ENCODE measurements around the gene KNCN.

Gene KNCN

DNA sequence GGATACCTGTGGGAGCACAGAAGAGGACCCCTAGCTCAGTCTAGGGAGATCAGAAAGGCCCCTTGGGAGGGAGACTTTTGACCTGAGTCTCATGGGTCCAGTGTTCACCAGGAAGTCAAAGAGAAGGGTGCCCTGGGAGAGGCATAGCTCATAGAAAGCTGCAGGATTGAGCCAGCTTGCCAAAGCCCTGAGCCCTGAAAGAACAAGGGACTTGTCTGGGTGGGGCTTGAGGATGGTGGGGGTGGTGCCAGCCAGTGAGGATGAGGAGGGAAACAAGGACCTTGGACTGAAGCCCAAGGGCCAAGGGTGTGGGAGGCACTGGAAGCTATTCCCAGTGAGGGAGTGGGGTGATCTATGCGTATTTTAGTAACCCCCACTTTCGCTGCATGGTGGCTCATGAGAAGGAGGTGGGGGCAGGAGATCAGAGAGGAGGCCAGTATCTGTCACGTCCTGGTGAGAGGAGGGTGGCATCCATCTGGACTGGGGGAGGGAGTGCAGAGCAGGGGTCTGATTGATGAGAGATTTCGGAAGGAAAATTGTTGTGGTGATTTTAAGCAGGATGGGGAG lies 33.4 kb downstream of the KNCN start:
- H3K9ac ChIP-seq (ENCODE audit: low read depth, low read length) = no peak overlapping the region
- H3K4me1 ChIP-seq (ENCODE audit: insufficient read depth, low read length) = peaks cover 30% of the 10 kb centered on the region
- H3K36me3 ChIP-seq (ENCODE audit: insufficient read depth, low read length) = no peaks in the 10 kb centered on the region
- no peaks in the 10 kb centered on the region for H3K9me3 ChIP-seq (ENCODE audit: control insufficient read depth, insufficient read depth, low read length)

GRCh38 chr1:46517010-46517600 lies 34.3 kb downstream of the KNCN start:
- no peaks in the 10 kb centered on the region for H3K36me3 ChIP-seq (ENCODE audit: insufficient read depth, low read length)
- no peaks in the 10 kb centered on the region for H3K9me3 ChIP-seq (ENCODE audit: control insufficient read depth, insufficient read depth, low read length)
- peaks cover 23% of the 10 kb centered on the region for H3K4me1 ChIP-seq (ENCODE audit: insufficient read depth, low read length)
- H3K9ac ChIP-seq (ENCODE audit: low read depth, low read length) = no peak overlapping the region; the same call in 1 of the 2 replicates

DNA sequence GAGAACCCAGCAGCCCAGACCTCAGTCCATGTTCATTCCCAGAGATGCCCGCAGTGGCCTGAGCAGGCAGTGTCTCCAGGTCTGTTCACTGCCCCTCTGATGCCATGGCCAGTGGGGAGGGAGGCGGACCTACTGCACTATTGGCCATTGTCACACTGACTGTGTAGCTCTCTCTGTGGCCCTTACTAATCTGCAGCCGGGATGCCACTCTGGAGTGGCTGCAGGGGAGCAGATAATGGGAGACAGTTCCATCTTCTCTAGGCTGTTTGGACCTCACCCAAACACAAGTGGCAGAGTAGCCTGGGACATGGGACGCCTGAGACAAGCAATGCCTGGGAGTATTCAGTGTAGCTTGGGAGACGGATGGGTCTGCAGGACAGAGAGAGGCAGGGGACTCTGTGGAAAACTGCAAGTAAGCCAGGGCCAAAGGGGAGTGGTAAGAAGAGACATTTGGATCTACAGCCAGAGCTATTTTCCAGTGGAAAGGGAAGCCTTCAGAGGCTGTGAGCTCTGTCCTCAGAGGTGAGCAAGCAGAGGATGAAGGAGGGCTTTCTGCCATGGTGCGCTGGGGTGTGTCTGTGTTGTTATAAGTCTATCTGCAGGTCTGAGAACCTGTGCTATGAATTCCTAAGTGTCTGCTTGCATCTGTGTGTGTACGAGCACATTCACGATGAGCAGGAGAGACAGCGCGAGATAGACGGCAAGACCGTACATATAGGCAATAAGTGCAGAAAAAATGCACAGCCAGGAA lies 35.1 kb downstream of the KNCN start:
- peaks cover 21% of the 10 kb centered on the region for H3K4me1 ChIP-seq (ENCODE audit: insufficient read depth, low read length)
- no peaks in the 10 kb centered on the region for H3K36me3 ChIP-seq (ENCODE audit: insufficient read depth, low read length)
- no peaks in the 10 kb centered on the region for H3K9me3 ChIP-seq (ENCODE audit: control insufficient read depth, insufficient read depth, low read length)
- H3K9ac ChIP-seq (ENCODE audit: low read depth, low read length) = no peak overlapping the region

- H3K4me1 ChIP-seq (ENCODE audit: insufficient read depth, low read length) = peaks cover 22% of the 10 kb centered on the region
- no peaks in the 10 kb centered on the region for H3K9me3 ChIP-seq (ENCODE audit: control insufficient read depth, insufficient read depth, low read length)
- H3K9ac ChIP-seq (ENCODE audit: low read depth, low read length) = no peak overlapping the region
- H3K36me3 ChIP-seq (ENCODE audit: insufficient read depth, low read length) = no peaks in the 10 kb centered on the region
Observed at GRCh38 chr1:46515576-46515975, 35.9 kb downstream of the KNCN start.

- H3K9ac ChIP-seq (ENCODE audit: low read depth, low read length) = no peak overlapping the region
- H3K36me3 ChIP-seq (ENCODE audit: insufficient read depth, low read length) = no peaks in the 10 kb centered on the region
- H3K4me1 ChIP-seq (ENCODE audit: insufficient read depth, low read length) = peaks cover 16% of the 10 kb centered on the region
- no peaks in the 10 kb centered on the region for H3K9me3 ChIP-seq (ENCODE audit: control insufficient read depth, insufficient read depth, low read length)
Observed at GRCh38 chr1:46513536-46513935, 37.9 kb downstream of the KNCN start.

DNA sequence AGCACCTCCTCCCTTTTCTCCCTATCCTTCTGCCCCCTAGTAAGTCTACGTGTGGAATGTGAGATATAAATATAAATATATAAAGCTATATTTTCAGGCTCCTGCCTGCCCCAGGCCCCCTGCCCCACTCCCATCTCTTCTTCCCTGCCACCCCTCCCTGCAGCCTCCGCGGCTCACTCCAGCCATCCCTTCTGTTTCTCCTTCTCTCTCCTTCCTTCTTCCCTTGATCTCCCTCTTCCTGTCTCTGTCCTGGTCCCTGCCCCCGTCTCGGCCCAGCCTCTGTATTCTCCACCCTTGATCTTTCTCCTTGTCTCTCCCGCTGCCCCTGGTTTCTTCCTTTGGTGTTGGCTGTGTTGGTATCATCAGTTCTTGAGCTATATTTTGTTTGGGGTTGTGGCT lies 38.7 kb downstream of the KNCN start:
- Histone ChIP-seq H3K4me1 (ENCODE audit: insufficient read depth, low read length) (peaks cover 16% of the 10 kb centered on the region), H3K9ac (ENCODE audit: low read depth, low read length) (no peak overlapping the region), H3K9me3 (ENCODE audit: control insufficient read depth, insufficient read depth, low read length) (no peaks in the 10 kb centered on the region), H3K36me3 (ENCODE audit: insufficient read depth, low read length) (no peaks in the 10 kb centered on the region)

DNA sequence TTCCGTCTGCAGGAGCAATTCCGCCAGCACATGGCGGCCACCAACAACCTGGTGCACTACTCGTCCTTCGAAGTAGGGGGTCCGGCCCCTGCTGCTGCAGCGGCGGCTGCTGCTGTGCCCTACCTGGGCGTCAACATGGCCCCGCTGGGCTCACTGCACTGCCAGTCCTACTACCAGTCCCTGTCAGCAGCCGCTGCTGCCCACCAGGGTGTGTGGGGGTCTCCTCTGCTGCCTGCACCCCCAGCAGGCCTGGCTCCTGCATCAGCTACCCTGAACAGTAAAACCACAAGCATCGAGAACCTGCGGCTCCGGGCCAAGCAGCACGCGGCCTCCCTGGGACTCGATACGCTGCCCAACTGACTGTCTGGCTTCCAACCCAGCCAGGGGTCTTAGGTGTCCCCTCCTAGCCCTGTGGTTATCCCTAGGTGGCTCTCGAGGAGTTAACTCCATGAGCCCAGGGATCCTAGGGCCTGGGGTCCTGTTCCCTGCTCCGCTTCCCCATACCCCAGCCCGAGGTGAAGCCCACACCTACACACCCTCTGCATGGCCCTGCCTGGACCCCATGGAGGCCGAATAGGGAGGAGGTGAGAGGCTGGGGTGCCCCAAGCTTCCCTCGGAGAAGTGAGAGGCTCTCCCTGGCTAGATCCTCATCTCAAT lies 39.2 kb downstream of the KNCN start:
- H3K36me3 ChIP-seq (ENCODE audit: insufficient read depth, low read length) = no peaks in the 10 kb centered on the region
- no peak overlapping the region for H3K9ac ChIP-seq (ENCODE audit: low read depth, low read length)
- H3K4me1 ChIP-seq (ENCODE audit: insufficient read depth, low read length) = peaks cover 14% of the 10 kb centered on the region
- H3K9me3 ChIP-seq (ENCODE audit: control insufficient read depth, insufficient read depth, low read length) = no peaks in the 10 kb centered on the region

GRCh38 chr1:46510998-46511365 lies 40.5 kb downstream of the KNCN start:
- no peak overlapping the region for H3K9ac ChIP-seq (ENCODE audit: low read depth, low read length)
- no peaks in the 10 kb centered on the region for H3K36me3 ChIP-seq (ENCODE audit: insufficient read depth, low read length)

GRCh38 chr1:46510341-46510997 lies 41.0 kb downstream of the KNCN start:
- H3K9ac ChIP-seq (ENCODE audit: low read depth, low read length) = no peak overlapping the region
- H3K9me3 ChIP-seq (ENCODE audit: control insufficient read depth, insufficient read depth, low read length) = no peaks in the 10 kb centered on the region
- peaks cover 3% of the 10 kb centered on the region; the same call in 1 of the 2 replicates for H3K4me1 ChIP-seq (ENCODE audit: insufficient read depth, low read length)
- no peaks in the 10 kb centered on the region for H3K36me3 ChIP-seq (ENCODE audit: insufficient read depth, low read length)

More at GRCh38 chr1:46510998-46511365, 40.5 kb downstream of the KNCN start:
- H3K9me3 ChIP-seq (ENCODE audit: control insufficient read depth, insufficient read depth, low read length) = no peaks in the 10 kb centered on the region
- peaks cover 3% of the 10 kb centered on the region; the same call in 1 of the 2 replicates for H3K4me1 ChIP-seq (ENCODE audit: insufficient read depth, low read length)

- no peaks in the 10 kb centered on the region for H3K36me3 ChIP-seq (ENCODE audit: insufficient read depth, low read length)
- H3K9ac ChIP-seq (ENCODE audit: low read depth, low read length) = no peak overlapping the region
- no peaks in the 10 kb centered on the region for H3K9me3 ChIP-seq (ENCODE audit: control insufficient read depth, insufficient read depth, low read length)
- H3K4me1 ChIP-seq (ENCODE audit: insufficient read depth, low read length) = peaks cover 3% of the 10 kb centered on the region; the same call in 1 of the 2 replicates
Observed at GRCh38 chr1:46508757-46509156, 42.7 kb downstream of the KNCN start.

GRCh38 chr1:46506470-46507219 lies 44.8 kb downstream of the KNCN start:
- peaks cover 3% of the 10 kb centered on the region; the same call in 1 of the 2 replicates for H3K4me1 ChIP-seq (ENCODE audit: insufficient read depth, low read length)
- no peak overlapping the region for H3K9ac ChIP-seq (ENCODE audit: low read depth, low read length)
- H3K9me3 ChIP-seq (ENCODE audit: control insufficient read depth, insufficient read depth, low read length) = no peaks in the 10 kb centered on the region
- no peaks in the 10 kb centered on the region for H3K36me3 ChIP-seq (ENCODE audit: insufficient read depth, low read length)

- Histone ChIP-seq H3K36me3 (ENCODE audit: insufficient read depth, low read length) (no peaks in the 10 kb centered on the region), H3K9me3 (ENCODE audit: control insufficient read depth, insufficient read depth, low read length) (no peaks in the 10 kb centered on the region), H3K4me1 (ENCODE audit: insufficient read depth, low read length) (peaks cover 3% of the 10 kb centered on the region; the same call in 1 of the 2 replicates), H3K9ac (ENCODE audit: low read depth, low read length) (no peak overlapping the region)
Observed at GRCh38 chr1:46503421-46503820, 48.0 kb downstream of the KNCN start.

GRCh38 chr1:46501528-46501927 lies 49.9 kb downstream of the KNCN start:
- no peak overlapping the region for H3K9ac ChIP-seq (ENCODE audit: low read depth, low read length)
- no peaks in the 10 kb centered on the region for H3K36me3 ChIP-seq (ENCODE audit: insufficient read depth, low read length)
- no peaks in the 10 kb centered on the region for H3K9me3 ChIP-seq (ENCODE audit: control insufficient read depth, insufficient read depth, low read length)
- peaks cover 3% of the 10 kb centered on the region; the same call in 1 of the 2 replicates for H3K4me1 ChIP-seq (ENCODE audit: insufficient read depth, low read length)

GRCh38 chr1:46497665-46498064 lies 53.8 kb downstream of the KNCN start:
- Histone ChIP-seq H3K9me3 (ENCODE audit: control insufficient read depth, insufficient read depth, low read length) (no peaks in the 10 kb centered on the region), H3K9ac (ENCODE audit: low read depth, low read length) (no peak overlapping the region), H3K4me1 (ENCODE audit: insufficient read depth, low read length) (peaks cover 7% of the 10 kb centered on the region), H3K36me3 (ENCODE audit: insufficient read depth, low read length) (no peaks in the 10 kb centered on the region)

Data from ES-I3 (cell line).